WTC11 (cell line): ENCODE measurements around the gene LMCD1. TPM values are rescaled to one million over a fixed set of nuclear protein-coding genes. Genes with fewer than 3 reads are reported as not detected.

Experiments
- total RNA-seq: library from RNA; stranded (reverse); gene quantifications from 3 replicates; pipeline ENCODE4 v1.2.3, GENCODE V29; 2021

LMCD1 gene
- total RNA-seq, 1 experiment from 2014 or later, result 12.5 TPM

Other genes with a start within 250 kb of the LMCD1 start
- 0.44 to 0.94 TPM (median 0.57 TPM) in 3 replicates for gene SSUH2, start 143.0 kb downstream of the LMCD1 start, total RNA-seq
- not detected in 3 replicates for gene CAV3, start 232.0 kb downstream of the LMCD1 start, total RNA-seq